ENCODE measurements around the gene MCM3. TPM values are rescaled to one million over a fixed set of nuclear protein-coding genes. Genes with fewer than 3 reads are reported as not detected.

MCM3 gene
- total RNA-seq, 1 donor from 2014 or later = 20.1 TPM

DNA sequence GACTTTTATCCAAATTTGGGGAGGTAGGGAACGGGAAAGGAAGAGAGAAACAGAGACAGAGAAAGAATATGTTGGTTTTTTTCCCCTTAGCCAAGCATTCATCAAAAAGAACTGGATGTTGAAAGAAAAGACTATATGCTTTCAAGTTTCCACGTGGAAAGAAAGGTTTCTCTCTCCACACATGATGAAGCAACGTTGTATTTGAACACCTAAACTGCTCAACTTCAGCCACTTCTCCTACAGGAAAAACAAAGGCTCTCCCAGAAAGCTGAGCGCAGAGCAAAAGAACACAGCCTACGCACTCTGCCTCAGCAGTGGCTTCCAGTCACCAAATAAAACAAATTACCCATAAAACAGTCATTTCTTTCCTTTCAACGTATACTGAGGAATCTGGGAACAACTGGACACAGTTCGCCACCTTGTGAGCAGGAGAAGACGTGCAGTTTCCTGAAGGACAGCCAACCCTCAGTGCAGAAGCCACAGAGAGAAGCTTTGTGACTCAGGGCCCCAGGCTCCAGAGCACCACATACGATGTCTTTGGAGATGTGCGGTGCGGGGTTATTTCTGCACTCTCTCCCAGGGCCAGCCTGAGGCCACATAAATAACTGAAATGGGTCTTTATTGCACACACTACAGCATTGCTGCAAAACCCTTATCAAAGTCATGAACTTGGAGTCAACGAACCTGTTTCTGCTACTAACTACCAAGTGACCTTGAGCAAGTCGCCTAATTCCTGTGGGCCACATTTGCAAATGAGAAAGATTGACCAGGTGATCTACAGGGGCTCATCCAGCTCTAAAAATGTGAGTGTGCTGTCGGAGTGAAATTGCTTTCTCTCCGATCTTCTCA, 50.3 kb downstream of the MCM3 start:
- Histone ChIP-seq H3K27ac (replicated peaks) (no peak overlapping the region), H3K9me3 (replicated peaks) (no peaks in the 10 kb centered on the region), H3K4me1 (no peaks in the 10 kb centered on the region), H3K4me3 (no peak overlapping the region), H3K36me3 (no peaks in the 10 kb centered on the region), H3K27me3 (ENCODE audit: low read depth) (peaks cover 21% of the 10 kb centered on the region)
- TF ChIP-seq, protein P1, sequence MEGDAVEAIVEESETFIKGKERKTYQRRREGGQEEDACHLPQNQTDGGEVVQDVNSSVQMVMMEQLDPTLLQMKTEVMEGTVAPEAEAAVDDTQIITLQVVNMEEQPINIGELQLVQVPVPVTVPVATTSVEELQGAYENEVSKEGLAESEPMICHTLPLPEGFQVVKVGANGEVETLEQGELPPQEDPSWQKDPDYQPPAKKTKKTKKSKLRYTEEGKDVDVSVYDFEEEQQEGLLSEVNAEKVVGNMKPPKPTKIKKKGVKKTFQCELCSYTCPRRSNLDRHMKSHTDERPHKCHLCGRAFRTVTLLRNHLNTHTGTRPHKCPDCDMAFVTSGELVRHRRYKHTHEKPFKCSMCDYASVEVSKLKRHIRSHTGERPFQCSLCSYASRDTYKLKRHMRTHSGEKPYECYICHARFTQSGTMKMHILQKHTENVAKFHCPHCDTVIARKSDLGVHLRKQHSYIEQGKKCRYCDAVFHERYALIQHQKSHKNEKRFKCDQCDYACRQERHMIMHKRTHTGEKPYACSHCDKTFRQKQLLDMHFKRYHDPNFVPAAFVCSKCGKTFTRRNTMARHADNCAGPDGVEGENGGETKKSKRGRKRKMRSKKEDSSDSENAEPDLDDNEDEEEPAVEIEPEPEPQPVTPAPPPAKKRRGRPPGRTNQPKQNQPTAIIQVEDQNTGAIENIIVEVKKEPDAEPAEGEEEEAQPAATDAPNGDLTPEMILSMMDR (IDR thresholded peaks at IDR 0.05; ENCODE audit: borderline replicate concordance) = peak; percentile 60
- no peak for DNase-seq
- intact Hi-C loops (cut with micrococcal nuclease) = loop anchor here (10.0 kb wide), 1 partner anchor 69 kb away; no protein-coding TSS in a partner anchor

DNA sequence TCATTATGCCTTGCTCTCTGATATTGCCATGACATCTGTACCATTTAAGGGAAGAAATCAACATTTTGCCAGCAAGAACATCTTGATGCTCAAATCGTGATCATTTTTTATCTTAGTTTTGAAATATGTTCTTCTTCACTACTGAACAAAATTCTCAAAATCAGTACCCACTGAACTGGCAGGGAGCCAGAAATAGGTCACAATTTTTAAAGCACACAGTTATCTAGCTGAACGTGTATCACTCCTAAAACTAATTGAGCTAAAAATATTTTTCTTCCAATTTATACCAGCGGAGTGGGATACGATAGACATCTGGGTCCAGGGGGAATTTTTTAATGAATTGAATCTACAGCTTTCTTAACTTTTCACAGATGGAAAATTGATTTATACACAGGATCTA, 51.5 kb downstream of the MCM3 start:
- H3K36me3 ChIP-seq = no peaks in the 10 kb centered on the region
- intact Hi-C loops (cut with micrococcal nuclease) = loop anchor here (10.0 kb wide), 1 partner anchor 68 kb away; no protein-coding TSS in a partner anchor
- no peaks in the 10 kb centered on the region for H3K4me1 ChIP-seq
- H3K27ac ChIP-seq (replicated peaks) = no peak overlapping the region
- TF ChIP-seq, protein P1 (IDR thresholded peaks at IDR 0.05; ENCODE audit: borderline replicate concordance) = no peak
- no peak overlapping the region for H3K4me3 ChIP-seq
- DNase-seq = no peak
- H3K27me3 ChIP-seq (ENCODE audit: low read depth) = peaks cover 15% of the 10 kb centered on the region
- no peaks in the 10 kb centered on the region for H3K9me3 ChIP-seq (replicated peaks)

DNA sequence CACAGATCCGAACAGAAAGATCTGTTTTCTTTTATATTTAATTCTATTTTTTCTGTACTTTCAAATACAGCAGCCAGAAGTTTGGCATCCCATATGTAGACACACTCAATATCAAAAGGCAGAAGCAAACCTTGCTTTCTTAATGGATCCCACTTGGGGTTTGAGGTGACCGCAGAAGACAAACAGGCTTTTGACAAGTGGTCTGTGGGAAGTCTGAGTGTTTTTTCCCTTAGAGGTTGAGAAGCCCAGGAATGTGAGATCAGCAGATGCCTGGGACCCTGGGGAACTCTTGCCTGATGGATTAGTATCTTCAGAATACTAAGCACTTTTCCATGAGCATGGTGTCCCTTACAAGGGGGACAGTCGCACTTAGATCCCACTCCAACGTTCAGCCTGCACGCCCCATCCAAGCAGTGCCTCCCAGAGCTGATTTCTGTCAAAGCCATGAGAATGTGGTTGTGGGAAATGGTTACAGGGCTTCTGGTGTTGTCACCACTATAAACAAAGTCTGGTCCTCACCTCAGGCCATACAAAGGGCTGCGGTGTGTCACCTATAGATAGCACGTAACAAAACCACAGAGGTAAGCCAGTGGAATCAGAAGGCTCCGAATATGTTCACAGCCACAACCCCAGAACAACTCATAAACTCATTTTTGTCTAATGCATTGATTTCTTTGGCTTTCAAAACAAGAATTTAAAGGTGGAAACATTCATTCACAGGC, 53.0 kb downstream of the MCM3 start:
- no peaks in the 10 kb centered on the region for H3K36me3 ChIP-seq
- no peak for DNase-seq
- peaks cover 2% of the 10 kb centered on the region for H3K27me3 ChIP-seq (ENCODE audit: low read depth)
- no peaks in the 10 kb centered on the region for H3K9me3 ChIP-seq (replicated peaks)
- H3K4me1 ChIP-seq = no peaks in the 10 kb centered on the region
- H3K27ac ChIP-seq (replicated peaks) = no peak overlapping the region
- intact Hi-C loops (cut with micrococcal nuclease) = loop anchor here (10.0 kb wide), 1 partner anchor 67 kb away; no protein-coding TSS in a partner anchor
- no peak overlapping the region for H3K4me3 ChIP-seq
- TF ChIP-seq, protein P1 (IDR thresholded peaks at IDR 0.05; ENCODE audit: borderline replicate concordance) = no peak

DNA sequence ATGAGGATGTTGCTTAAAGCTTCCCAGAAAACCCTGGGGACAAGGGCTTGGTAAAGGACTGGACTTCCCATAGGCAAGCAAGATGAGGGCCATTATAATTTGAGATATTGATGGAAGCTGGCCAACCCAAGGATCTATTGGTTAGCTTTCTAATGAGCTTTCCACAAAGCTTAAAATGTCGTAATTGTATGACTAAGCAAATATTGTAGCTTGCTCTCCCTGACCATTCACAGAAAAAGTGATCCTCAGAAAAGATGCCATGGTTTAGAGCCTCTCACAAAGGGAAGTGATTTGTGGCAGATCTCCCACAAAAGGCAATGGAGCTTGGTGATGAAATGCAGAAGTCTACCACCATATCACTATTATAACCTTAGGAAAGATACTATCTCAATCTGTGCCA, 53.9 kb downstream of the MCM3 start:
- DNase-seq = no peak
- Histone ChIP-seq H3K36me3 (no peaks in the 10 kb centered on the region), H3K4me1 (no peaks in the 10 kb centered on the region), H3K27ac (replicated peaks) (no peak overlapping the region), H3K4me3 (no peak overlapping the region), H3K9me3 (replicated peaks) (no peaks in the 10 kb centered on the region), H3K27me3 (ENCODE audit: low read depth) (no peaks in the 10 kb centered on the region)
- TF ChIP-seq, protein P1 (IDR thresholded peaks at IDR 0.05; ENCODE audit: borderline replicate concordance) = no peak
- intact Hi-C loops (cut with micrococcal nuclease) = loop anchor here (10.0 kb wide), 1 partner anchor 66 kb away; no protein-coding TSS in a partner anchor

DNA sequence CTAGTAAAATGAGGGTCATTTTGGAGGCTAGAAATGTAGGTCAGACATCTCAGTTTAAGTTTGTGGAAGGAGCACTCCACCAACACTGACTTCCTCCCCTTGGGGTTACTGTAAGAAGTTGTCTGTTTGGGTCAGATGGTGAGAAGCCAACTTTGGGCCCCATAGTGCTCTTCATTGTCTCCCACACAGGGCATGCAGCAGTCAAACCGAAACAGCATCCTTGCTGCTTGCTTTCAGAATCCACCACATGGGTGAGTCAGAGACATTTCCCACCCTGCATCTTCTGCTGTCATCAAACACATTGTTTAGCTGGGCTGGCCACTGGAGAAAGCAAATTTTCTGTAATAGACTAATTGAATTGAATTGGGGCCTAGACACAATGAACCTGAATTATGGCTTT, 57.0 kb downstream of the MCM3 start:
- no peak for DNase-seq
- Histone ChIP-seq H3K27me3 (ENCODE audit: low read depth) (peaks cover 7% of the 10 kb centered on the region), H3K27ac (replicated peaks) (no peak overlapping the region), H3K4me3 (no peak overlapping the region), H3K9me3 (replicated peaks) (no peaks in the 10 kb centered on the region), H3K36me3 (no peaks in the 10 kb centered on the region), H3K4me1 (no peaks in the 10 kb centered on the region)
- intact Hi-C loops (cut with micrococcal nuclease) = no loop called here
- TF ChIP-seq, protein P1 (IDR thresholded peaks at IDR 0.05; ENCODE audit: borderline replicate concordance) = no peak
